Adipose tissue (tissue), 3 donors: ENCODE results near the gene PRND. TPM values are rescaled to one million over a fixed set of nuclear protein-coding genes. Genes with fewer than 3 reads are reported as not detected.
"Not testable (repeated sequence)": the region's sequence is repeated elsewhere in the genome, so short reads cannot be mapped to it uniquely, and the experiment has no call there.

Source experiments
- H3K27ac ChIP-seq: one replicate; pipeline ENCODE4 v1.5.1; 2013; ENCODE audit warnings: low read depth, low read length
- WGBS, 3 donors: extraction: QIAGEN DNeasy Blood & Tissue Kit; methylation state at CpG; one replicate each; pipeline ENCODE4 v1.1.7; 2013; 5-methylcytosine and 5-hydroxymethylcytosine counted together
- polyA plus RNA-seq, 3 donors: library from polyadenylated mRNA; stranded (reverse); fragments of 200-250 nt; gene quantifications; one replicate each; pipeline ENCODE4 v1.2.3, GENCODE V29; 2013
- donor health status: healthy with polysubstance abuse.
- donor health status: Bipolar disorder and iron deficiency.
- donor health status: healthy.

PRND gene
- polyA plus RNA-seq, 3 donors, result 0.01 TPM; not detected in 2

DNA sequence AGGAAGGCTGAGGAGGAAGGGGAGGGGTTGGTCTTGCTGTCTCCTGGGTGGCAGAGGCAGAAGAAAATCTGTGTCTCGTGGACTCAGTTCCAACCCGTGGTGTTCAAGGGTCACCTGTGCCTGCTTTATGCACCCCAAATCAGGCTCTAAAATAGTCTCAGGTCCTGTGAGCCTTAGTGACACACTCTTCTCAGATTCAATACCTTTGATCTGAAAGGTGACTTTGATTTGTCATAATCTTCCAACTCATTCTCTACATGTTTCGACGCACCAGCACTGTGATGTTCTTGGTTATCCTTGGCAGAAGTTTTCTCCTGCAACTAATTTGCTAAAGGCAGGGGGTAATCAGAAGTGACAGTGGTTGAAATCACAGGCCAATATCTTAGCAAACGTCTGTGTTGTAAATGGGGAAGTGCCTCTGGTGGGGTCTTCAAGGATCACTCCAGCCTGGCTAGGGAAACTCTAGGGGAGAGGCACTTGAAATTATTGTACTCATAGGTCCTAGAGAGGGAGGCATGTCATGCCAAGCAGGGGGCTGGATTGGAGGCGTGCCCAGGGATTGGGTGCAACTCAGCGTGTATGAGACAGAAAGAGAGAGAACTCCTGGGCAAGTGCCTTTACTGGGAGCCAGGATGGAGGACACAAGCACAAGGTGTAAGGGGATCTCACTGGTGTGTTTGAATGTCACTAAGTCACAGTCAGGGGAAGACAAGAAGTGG lies 19.0 kb upstream of the PRND start:
- 75 to 85% (median 76%) methylated on average over 7 of the region's 7 CpGs for WGBS, 3 donors

DNA sequence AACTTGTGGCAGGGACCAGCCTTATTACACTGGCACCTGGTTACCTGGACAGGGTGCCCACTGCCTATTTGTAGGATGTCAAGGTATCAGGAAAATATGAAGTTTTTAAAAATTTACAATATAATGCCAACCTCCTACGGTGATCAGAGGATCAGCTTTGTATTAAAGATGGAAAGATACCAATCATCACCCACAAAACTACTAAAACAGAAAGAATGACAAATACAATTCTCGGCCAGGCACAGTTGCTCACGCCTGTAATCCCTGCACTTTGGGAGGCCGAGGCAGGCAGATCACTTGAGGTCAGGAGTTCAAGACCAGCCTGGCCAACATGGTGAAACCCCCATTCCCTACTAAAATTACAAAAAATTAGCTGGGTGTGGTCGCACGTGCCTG lies 18.4 kb upstream of the PRND start:
- whole genome bisulfite sequencing, 3 donors, result 83 to 89% (median 89%) methylated on average over 6 of the region's 6 CpGs

More for the DNA sequence above, 19.0 kb upstream of the PRND start:
- no peak overlapping the region for H3K27ac ChIP-seq

DNA sequence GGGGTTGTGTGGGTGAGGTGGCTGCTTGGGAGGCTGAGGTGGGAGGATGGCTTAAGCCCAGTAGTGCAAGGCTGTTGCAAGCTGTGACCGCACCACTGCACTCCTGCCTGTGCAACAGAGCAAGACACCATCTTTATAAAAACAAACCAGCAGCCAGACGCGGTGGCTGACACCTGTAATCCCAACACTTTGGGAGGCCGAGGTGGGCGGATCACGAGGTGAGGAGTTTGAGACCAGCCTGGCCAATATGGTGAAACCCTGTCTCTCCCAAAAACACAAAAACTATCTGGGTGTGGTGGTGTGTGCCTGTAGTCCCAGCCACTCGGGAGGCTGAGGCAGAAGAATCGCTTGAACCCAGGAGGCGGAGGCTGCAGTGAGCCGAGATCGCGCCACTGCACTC lies 14.8 kb upstream of the PRND start:
- WGBS, 3 donors, result 95 to 98% (median 96%) methylated on average over 12 of the region's 12 CpGs
- H3K27ac ChIP-seq, result not testable (repeated sequence)

More for the DNA sequence above, 18.4 kb upstream of the PRND start:
- H3K27ac ChIP-seq, result no peak overlapping the region

DNA sequence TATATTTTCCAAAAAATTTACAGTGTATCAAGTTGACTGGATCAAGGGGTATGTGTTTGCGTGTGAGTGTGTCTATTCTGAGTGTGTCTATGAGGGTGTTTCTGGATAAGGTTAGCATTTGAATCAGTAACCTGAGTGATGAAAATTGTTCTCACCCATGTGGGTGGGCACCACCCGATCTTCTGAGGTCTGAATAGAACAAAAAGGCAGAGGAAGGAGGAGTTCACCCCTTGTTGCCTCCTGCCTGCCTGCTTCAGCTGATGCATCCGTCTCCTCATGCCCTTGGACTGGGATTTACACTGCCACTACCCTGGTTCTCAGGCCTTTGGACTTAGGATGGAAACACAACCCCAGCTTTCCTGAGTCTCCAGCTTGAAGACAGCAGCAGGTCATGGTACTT lies 13.7 kb upstream of the PRND start:
- WGBS, 3 donors, result 75 to 88% (median 79%) methylated on average over 3 of the region's 3 CpGs
- H3K27ac ChIP-seq, result no peak overlapping the region

DNA sequence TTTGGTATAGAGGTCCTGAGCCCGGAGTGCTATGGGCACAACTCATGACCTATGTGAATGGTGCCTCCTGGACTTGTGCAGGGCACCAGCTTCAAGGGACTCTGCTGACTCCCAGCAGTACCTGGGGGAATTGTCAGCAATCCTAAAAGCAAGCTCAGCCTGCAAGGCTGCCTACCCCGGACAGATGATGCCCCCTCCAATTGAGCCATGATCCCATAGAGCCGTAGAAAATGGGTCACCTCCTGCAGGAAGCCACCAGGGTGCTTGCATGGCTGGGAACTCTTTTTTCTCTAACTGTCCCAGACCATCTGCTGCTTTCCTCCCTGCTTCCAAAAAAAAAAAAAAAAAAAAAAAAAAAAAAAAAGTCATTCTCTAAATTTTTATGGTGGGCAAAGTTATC lies 12.9 kb upstream of the PRND start:
- no peak overlapping the region for H3K27ac ChIP-seq
- 91 to 96% (median 93%) methylated on average over 3 of the region's 3 CpGs for WGBS, 3 donors

DNA sequence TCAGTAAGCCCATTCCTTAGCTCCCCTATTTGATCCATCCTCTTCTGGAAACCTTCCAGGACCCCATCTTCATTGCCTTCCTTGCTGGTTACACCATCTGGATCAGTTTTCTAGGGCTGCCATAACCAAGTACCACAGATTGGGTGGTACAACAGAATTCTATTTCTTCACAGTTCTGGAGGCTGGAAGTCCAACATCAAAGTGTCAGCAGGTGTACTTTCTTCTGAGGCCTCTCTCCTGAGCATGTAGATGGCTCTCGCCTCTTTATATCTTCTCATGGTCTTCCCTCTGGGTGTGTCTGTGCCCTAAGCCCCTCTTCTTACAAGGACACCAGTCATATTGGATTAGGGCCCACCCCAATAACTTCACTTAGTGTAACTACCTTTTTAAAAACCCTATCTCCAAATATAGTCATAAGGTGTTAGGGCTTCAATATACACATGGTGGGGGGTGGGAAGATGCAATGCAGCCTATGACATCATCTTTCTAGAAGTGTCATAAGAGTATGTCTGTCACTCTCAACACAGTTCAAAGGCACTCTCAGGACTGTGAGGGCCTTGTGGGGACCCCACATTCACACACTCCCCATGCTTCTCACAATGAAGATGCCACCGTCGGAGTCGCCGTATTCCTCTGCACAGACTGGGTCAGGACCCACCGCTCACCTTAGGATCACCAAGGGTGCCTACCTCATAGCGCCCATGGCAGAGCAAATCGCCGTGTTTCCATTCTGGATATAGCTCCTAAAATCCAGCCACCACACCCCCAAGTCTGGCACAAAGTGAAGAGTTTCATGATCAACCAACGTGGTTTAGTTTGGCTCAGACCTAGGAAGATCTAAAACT lies 12.2 kb upstream of the PRND start:
- no peak overlapping the region for H3K27ac ChIP-seq
- 93 to 97% (median 95%) methylated on average over 10 of the region's 10 CpGs for WGBS, 3 donors

DNA sequence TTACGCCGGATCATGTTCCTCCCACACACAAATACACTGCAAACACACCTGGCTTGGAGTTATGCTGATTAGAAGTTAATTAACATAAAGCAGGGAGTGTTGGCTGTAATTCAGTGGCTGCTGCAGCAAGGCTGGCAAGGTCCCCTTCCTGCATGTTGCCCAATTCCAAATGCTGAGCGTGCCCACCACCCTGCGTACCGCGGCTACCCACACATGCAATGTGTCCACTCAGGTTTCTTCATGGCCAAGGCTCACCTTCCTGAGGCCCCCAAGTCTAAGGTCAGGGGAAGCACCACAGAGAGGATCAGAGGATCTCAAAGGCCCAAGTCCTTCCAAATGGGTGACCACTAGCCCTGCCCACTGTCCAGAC lies 11.6 kb upstream of the PRND start:
- no peak overlapping the region for H3K27ac ChIP-seq
- 93 to 95% (median 95%) methylated on average over 6 of the region's 6 CpGs for WGBS, 3 donors

DNA sequence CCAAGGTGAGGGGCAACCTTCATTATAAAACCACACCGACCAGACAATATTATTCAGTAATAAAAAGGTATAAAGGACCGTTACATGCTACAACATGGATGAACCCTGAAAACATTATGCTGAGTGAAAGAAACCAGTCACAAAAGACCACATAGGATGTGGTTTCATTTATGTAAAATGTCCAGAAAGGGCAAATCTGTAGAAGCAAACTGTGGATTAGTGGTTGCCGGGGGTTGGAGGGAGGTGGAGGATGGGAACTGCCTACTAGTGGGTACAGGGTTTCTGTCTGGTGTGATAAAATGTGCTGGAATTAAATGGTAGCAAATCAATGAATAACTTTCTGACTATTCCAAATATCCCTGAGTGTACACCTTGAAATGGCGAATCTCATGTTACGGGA lies 10.2 kb upstream of the PRND start:
- WGBS, 3 donors, result 76 to 86% (median 81%) methylated on average over 5 of the region's 5 CpGs
- H3K27ac ChIP-seq, result no peak overlapping the region

DNA sequence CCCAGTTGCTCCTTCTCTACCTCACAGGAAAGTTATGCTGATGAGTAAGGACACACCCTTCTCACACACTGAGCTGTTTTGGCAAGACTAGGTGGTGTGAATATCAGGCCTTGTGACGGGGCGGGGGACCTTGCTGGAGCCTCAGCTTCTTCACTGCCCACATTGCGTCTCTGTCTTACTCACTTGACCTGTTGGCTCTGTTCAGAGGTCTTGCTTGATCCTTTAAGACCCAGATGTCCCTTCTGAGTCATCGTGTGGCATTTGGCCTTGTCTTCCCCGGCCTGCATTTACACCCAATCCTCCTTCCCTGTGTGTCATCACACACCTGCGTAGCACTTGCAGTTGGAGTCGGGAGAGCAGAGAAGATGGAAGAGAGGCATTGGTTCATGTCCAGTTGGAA lies 8.3 kb upstream of the PRND start:
- WGBS, 3 donors, result 87 to 92% (median 89%) methylated on average over 7 of the region's 7 CpGs
- H3K27ac ChIP-seq, result no peak overlapping the region

DNA sequence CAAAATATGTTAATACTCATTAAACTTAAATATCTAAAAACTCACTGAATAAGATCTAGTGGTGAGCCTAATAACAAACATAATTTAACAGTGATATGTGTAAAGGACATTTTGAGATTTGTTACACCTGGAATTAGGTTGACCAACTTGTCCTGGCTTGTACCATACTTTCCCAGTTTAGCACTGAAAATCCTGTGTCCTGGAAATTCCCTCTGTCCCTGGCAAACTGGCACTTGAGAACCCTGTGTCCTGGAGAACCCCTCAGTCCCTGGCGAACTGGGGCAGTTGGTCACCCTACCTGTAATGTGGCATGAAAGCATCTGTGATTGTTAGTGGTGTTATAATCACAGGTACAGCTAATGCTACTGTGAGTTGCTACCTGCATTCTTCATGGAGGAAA lies 6.9 kb upstream of the PRND start:
- 62 to 97% (median 92%) methylated on average over 1 of the region's 1 CpG for WGBS, 3 donors
- no peak overlapping the region for H3K27ac ChIP-seq

DNA sequence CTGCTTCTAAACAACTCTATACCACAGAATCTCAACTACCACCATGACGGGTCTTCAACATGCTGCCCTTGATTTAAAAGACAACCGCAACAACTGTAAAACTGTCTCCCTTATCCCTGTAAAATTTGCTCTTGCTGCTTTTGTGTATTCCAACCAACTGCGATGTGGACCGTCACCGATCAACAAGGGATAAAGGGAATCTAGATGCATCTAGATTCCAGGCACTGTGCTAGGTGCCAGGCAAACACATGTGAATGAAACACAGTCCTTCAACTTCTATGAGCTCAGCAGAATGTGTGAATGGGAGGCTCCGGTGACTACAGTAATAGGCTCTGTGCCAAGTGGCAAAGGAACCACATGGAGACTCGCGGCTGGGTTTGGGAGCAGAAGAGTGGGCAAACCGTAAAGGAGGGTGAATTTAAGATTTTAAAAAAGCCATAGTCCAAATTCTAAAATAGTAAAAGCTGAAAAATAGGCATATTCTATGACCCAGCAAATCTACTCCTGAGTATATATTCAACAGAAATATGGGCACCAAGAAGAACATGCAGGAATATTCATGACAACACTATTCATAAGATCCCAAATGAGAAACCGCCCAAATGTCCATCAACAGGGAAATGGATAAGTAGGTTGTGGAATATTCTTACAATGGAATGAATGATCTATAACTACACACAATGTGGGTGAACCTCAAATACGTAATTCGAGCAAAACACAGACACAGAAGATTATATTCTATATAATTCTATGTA lies 3.7 kb upstream of the PRND start:
- 79 to 83% (median 81%) methylated on average over 12 of the region's 12 CpGs for WGBS, 3 donors
- H3K27ac ChIP-seq, result no peak overlapping the region

DNA sequence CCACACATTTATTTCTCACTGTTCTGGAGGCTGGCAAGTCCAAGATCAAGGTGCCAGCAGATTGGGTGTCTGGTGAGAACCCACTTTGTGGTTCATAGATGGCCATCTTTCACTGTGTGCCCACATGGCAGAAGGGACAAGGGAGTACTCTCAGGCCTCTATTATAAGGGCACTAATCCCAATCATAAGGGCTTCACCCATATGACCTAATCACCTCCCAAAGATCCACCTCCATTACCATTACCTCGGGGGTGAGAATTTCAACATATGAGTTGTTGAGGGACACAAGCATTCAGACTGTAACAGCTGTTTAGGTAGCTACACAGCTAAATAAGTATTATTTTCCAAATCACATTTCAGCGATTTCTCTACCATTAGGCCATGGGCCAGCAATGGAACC lies 2.5 kb upstream of the PRND start:
- H3K27ac ChIP-seq, result no peak overlapping the region

DNA sequence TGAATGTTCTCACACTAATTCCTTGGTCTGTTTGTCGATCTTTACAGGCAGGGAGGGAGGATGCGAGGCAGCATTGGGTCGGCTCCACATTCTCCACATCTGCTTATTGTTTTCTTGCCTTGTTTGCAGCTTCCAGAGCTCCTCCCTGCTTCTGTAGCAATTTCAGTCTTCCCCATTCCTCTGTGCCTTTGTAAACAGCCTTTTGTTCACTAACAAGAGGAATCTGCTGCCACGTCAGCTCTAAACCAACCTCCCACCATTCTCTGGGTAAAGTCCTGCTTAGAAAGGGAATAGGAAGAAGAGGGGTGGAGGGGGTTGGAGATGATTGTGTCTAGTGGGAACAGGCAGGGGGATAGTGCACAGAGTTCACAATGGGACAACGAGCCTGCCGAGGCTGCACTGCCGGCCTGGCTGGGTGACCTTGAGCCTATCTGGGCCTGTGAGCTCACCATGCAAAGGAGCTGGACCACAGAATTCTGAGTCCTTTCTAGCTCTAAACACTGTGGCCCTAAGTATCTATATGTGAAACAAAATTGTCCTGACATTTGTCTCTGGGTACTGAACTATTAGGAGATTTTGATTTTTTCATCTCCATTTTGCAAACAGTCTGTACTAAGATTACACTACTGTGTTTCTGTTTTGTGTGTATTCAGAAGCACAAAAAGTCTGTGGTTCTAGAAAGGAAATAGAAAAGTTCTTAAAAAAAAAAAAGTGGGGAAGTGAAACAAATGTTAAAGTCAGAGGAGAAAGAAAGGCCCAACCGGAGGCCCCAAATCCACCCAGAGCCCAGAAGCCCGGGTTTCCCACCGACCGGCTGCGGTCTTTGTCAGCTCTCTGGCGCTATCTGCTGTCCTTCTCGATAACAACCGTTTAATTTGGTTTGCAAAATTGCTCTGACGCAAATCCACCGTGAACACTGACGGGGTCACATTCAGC lies 1.4 kb upstream of the PRND start:
- 24 to 28% (median 24%) methylated on average over 18 of the region's 18 CpGs for WGBS, 3 donors
- H3K27ac ChIP-seq, result peak overlapping the region; percentile 54

More for the DNA sequence above, 2.5 kb upstream of the PRND start:
- 91 to 94% (median 93%) methylated on average over 2 of the region's 2 CpGs for WGBS, 3 donors

DNA sequence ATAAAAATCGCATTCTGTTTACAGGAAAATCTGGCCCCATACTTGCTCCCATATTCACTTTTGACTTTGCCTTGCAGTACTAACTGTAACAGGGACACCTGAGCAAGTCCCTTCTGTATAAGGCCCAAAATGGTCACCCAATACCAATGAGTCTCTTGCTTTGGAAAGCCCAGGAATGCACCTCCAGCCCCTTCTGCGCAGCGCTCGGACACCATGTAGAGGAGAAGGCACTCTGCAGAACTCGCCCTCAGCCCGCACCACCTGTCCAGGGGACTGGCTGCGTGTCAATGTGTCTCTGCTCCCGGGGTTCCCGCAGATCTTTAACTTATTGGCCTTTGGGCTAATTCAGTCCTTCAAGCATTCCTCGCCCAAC lies 746 bp upstream of the PRND start:
- WGBS, 3 donors, result 28 to 42% (median 36%) methylated on average over 10 of the region's 10 CpGs

DNA sequence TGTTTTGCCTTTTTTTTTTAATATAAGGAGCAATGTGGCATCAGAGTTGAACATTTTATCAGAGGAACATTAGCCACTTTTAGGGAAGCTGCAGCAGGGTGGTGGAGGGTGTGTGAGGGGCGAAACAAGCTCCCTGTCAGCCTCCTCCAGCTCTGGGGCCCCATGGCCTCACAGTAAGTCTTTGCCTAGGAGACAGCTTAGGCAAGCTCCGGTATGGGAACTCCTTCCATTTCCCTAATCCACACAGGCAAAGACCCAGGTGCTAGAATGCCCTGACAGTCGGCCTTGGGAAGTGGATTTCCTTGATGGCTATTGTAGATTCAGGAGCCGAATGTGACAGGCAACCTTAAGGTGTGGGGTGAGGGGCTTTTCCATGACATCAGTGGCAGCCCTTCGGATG lies 862 bp downstream of the PRND start:
- H3K27ac ChIP-seq, result no peak overlapping the region
- 56 to 85% (median 84%) methylated on average over 5 of the region's 5 CpGs for WGBS, 3 donors

More for the DNA sequence above, 746 bp upstream of the PRND start:
- H3K27ac ChIP-seq, result no peak overlapping the region

DNA sequence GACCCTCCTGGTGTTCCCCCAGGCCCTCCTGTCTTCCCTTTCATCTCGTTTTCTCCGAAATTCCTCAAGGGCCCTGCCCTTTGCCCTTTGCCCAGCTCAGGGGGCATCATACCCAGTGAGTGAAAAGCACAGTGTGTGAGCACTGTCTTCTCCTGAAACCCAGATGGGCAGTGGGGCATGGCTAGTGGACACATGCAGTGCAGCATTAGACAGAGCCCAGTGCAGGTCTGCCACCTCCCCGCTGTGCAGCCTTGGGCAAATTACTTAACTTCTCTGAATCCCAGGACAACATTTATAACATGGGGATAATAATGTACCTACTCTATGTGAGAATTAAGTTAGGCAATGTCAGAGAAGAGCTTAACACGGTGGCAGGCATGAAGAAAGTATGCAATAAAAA lies 1.3 kb downstream of the PRND start:
- no peak overlapping the region for H3K27ac ChIP-seq
- WGBS, 3 donors, result 41 to 74% (median 69%) methylated on average over 4 of the region's 4 CpGs

DNA sequence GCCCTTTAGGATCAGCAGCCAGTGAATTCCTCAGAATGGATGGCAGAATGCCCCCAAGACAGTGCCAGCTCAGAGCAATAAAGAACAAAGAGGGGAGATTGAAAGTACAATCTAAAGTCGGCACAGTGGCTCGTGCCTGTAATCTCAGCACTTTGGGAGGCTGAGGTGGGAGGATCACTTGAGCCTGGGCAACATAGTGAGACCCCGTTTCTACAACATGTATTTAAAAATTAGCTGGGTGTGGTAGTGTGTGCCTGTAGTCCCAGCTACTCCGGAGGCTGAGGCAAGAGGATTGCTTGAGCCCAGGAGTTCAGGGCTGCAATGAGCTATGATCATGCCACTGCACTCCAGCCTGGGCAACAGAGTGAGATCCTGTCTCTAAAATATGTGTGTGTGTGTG lies 1.8 kb downstream of the PRND start:
- not testable (repeated sequence) for H3K27ac ChIP-seq
- WGBS, 3 donors, result 60 to 80% (median 66%) methylated on average over 4 of the region's 4 CpGs
